ENCODE measurements around the gene PTEN.
"Not testable (repeated sequence)": the region's sequence is repeated elsewhere in the genome, so short reads cannot be mapped to it uniquely, and the experiment has no call there.

The PTEN gene

GRCh38 chr10:87872828-87873227 is 9.4 kb downstream of the PTEN start:
- no peaks in the 10 kb centered on the region for H3K9me3 ChIP-seq (ENCODE audit: control insufficient read depth, insufficient read depth, low read depth, low read length)
- no peaks in the 10 kb centered on the region for H3K27me3 ChIP-seq (ENCODE audit: control insufficient read depth, insufficient read depth, low read length)
- no peaks in the 10 kb centered on the region; the same call in 1 of the 2 replicates for H3K36me3 ChIP-seq (ENCODE audit: control insufficient read depth, insufficient read depth, low read length)
- H3K4me1 ChIP-seq (ENCODE audit: control insufficient read depth, insufficient read depth, low read length), result 0 out of 2 replicates have a peak, but pooled peaks cover 3% of the 10 kb centered on the region
- H3K27ac ChIP-seq (ENCODE audit: low read depth, low read length), result no peak overlapping the region
- no peak overlapping the region for H3K9ac ChIP-seq (ENCODE audit: low read length)
- no peak overlapping the region for H3K4me3 ChIP-seq (ENCODE audit: low read depth, low read length)

- Histone ChIP-seq H3K27ac (ENCODE audit: low read depth, low read length) (no peak overlapping the region; the same call in 1 of the 2 replicates), H3K36me3 (ENCODE audit: control insufficient read depth, insufficient read depth, low read length) (no peaks in the 10 kb centered on the region; the same call in 1 of the 2 replicates), H3K4me1 (ENCODE audit: control insufficient read depth, insufficient read depth, low read length) (0 out of 2 replicates have a peak, but pooled peaks cover 3% of the 10 kb centered on the region), H3K4me3 (ENCODE audit: low read depth, low read length) (no peak overlapping the region), H3K27me3 (ENCODE audit: control insufficient read depth, insufficient read depth, low read length) (no peaks in the 10 kb centered on the region), H3K9ac (ENCODE audit: low read length) (no peak overlapping the region), H3K9me3 (ENCODE audit: control insufficient read depth, insufficient read depth, low read depth, low read length) (no peaks in the 10 kb centered on the region)
Measured at GRCh38 chr10:87873656-87874055, 10.2 kb downstream of the PTEN start.

- H3K4me1 ChIP-seq (ENCODE audit: control insufficient read depth, insufficient read depth, low read length), result peaks cover 3% of the 10 kb centered on the region; the same call in 1 of the 2 replicates
- H3K9ac ChIP-seq (ENCODE audit: low read length), result no peak overlapping the region
- no peak overlapping the region for H3K4me3 ChIP-seq (ENCODE audit: low read depth, low read length)
Measured at GRCh38 chr10:87875929-87876571, 12.6 kb downstream of the PTEN start.

GRCh38 chr10:87878664-87879459 is 15.4 kb downstream of the PTEN start:
- H3K27me3 ChIP-seq (ENCODE audit: control insufficient read depth, insufficient read depth, low read length), result no peaks in the 10 kb centered on the region
- no peak overlapping the region for H3K27ac ChIP-seq (ENCODE audit: low read depth, low read length)
- H3K4me1 ChIP-seq (ENCODE audit: control insufficient read depth, insufficient read depth, low read length), result peaks cover 3% of the 10 kb centered on the region; the same call in 1 of the 2 replicates
- no peaks in the 10 kb centered on the region for H3K9me3 ChIP-seq (ENCODE audit: control insufficient read depth, insufficient read depth, low read depth, low read length)
- peaks cover 12% of the 10 kb centered on the region for H3K36me3 ChIP-seq (ENCODE audit: control insufficient read depth, insufficient read depth, low read length)
- no peak overlapping the region for H3K4me3 ChIP-seq (ENCODE audit: low read depth, low read length)
- H3K9ac ChIP-seq (ENCODE audit: low read length), result no peak overlapping the region

More at GRCh38 chr10:87875929-87876571, 12.6 kb downstream of the PTEN start:
- Histone ChIP-seq H3K9me3 (ENCODE audit: control insufficient read depth, insufficient read depth, low read depth, low read length) (no peaks in the 10 kb centered on the region), H3K27me3 (ENCODE audit: control insufficient read depth, insufficient read depth, low read length) (no peaks in the 10 kb centered on the region), H3K27ac (ENCODE audit: low read depth, low read length) (no peak overlapping the region), H3K36me3 (ENCODE audit: control insufficient read depth, insufficient read depth, low read length) (peaks cover 9% of the 10 kb centered on the region)

GRCh38 chr10:87880336-87880735 is 16.9 kb downstream of the PTEN start:
- H3K4me3 ChIP-seq (ENCODE audit: low read depth, low read length), result no peak overlapping the region
- peaks cover 19% of the 10 kb centered on the region for H3K36me3 ChIP-seq (ENCODE audit: control insufficient read depth, insufficient read depth, low read length)
- peaks cover 3% of the 10 kb centered on the region; the same call in 1 of the 2 replicates for H3K4me1 ChIP-seq (ENCODE audit: control insufficient read depth, insufficient read depth, low read length)
- H3K27me3 ChIP-seq (ENCODE audit: control insufficient read depth, insufficient read depth, low read length), result no peaks in the 10 kb centered on the region
- no peak overlapping the region for H3K9ac ChIP-seq (ENCODE audit: low read length)
- peaks cover 4% of the 10 kb centered on the region; the same call in 1 of the 2 replicates for H3K9me3 ChIP-seq (ENCODE audit: control insufficient read depth, insufficient read depth, low read depth, low read length)
- no peak overlapping the region for H3K27ac ChIP-seq (ENCODE audit: low read depth, low read length)

GRCh38 chr10:87881373-87882059 is 18.1 kb downstream of the PTEN start:
- not testable (repeated sequence) for H3K27ac ChIP-seq (ENCODE audit: low read depth, low read length); H3K4me1 ChIP-seq (ENCODE audit: control insufficient read depth, insufficient read depth, low read length); H3K9ac ChIP-seq (ENCODE audit: low read length); H3K4me3 ChIP-seq (ENCODE audit: low read depth, low read length); H3K27me3 ChIP-seq (ENCODE audit: control insufficient read depth, insufficient read depth, low read length)
- peaks cover 30% of the 10 kb centered on the region for H3K36me3 ChIP-seq (ENCODE audit: control insufficient read depth, insufficient read depth, low read length)
- peaks cover 13% of the 10 kb centered on the region; the same call in 1 of the 2 replicates for H3K9me3 ChIP-seq (ENCODE audit: control insufficient read depth, insufficient read depth, low read depth, low read length)

GRCh38 chr10:87882555-87883294 is 19.3 kb downstream of the PTEN start:
- no peak overlapping the region for H3K9ac ChIP-seq (ENCODE audit: low read length)
- no peak overlapping the region for H3K27ac ChIP-seq (ENCODE audit: low read depth, low read length)
- H3K9me3 ChIP-seq (ENCODE audit: control insufficient read depth, insufficient read depth, low read depth, low read length), result peaks cover 19% of the 10 kb centered on the region; the same call in 1 of the 2 replicates
- H3K4me3 ChIP-seq (ENCODE audit: low read depth, low read length), result no peak overlapping the region
- H3K4me1 ChIP-seq (ENCODE audit: control insufficient read depth, insufficient read depth, low read length), result peaks cover 3% of the 10 kb centered on the region; the same call in 1 of the 2 replicates
- H3K36me3 ChIP-seq (ENCODE audit: control insufficient read depth, insufficient read depth, low read length), result peaks cover 41% of the 10 kb centered on the region
- no peaks in the 10 kb centered on the region for H3K27me3 ChIP-seq (ENCODE audit: control insufficient read depth, insufficient read depth, low read length)

- Histone ChIP-seq H3K4me1 (ENCODE audit: control insufficient read depth, insufficient read depth, low read length) (no peaks in the 10 kb centered on the region), H3K9me3 (ENCODE audit: control insufficient read depth, insufficient read depth, low read depth, low read length) (peaks cover 21% of the 10 kb centered on the region; the same call in 1 of the 2 replicates), H3K4me3 (ENCODE audit: low read depth, low read length) (no peak overlapping the region), H3K9ac (ENCODE audit: low read length) (no peak overlapping the region), H3K27ac (ENCODE audit: low read depth, low read length) (no peak overlapping the region), H3K36me3 (ENCODE audit: control insufficient read depth, insufficient read depth, low read length) (peaks cover 39% of the 10 kb centered on the region), H3K27me3 (ENCODE audit: control insufficient read depth, insufficient read depth, low read length) (no peaks in the 10 kb centered on the region)
Measured at GRCh38 chr10:87886635-87887034, 23.2 kb downstream of the PTEN start.

- H3K27me3 ChIP-seq (ENCODE audit: control insufficient read depth, insufficient read depth, low read length), result no peaks in the 10 kb centered on the region
- H3K36me3 ChIP-seq (ENCODE audit: control insufficient read depth, insufficient read depth, low read length), result peaks cover 39% of the 10 kb centered on the region
- H3K9ac ChIP-seq (ENCODE audit: low read length), result no peak overlapping the region
- no peak overlapping the region for H3K4me3 ChIP-seq (ENCODE audit: low read depth, low read length)
- H3K27ac ChIP-seq (ENCODE audit: low read depth, low read length), result no peak overlapping the region
- peaks cover 21% of the 10 kb centered on the region; the same call in 1 of the 2 replicates for H3K9me3 ChIP-seq (ENCODE audit: control insufficient read depth, insufficient read depth, low read depth, low read length)
- H3K4me1 ChIP-seq (ENCODE audit: control insufficient read depth, insufficient read depth, low read length), result no peaks in the 10 kb centered on the region
Measured at GRCh38 chr10:87887146-87887545, 23.7 kb downstream of the PTEN start.

GRCh38 chr10:87887548-87888289 is 24.3 kb downstream of the PTEN start:
- no peak overlapping the region for H3K27ac ChIP-seq (ENCODE audit: low read depth, low read length)
- no peaks in the 10 kb centered on the region for H3K27me3 ChIP-seq (ENCODE audit: control insufficient read depth, insufficient read depth, low read length)
- no peaks in the 10 kb centered on the region for H3K4me1 ChIP-seq (ENCODE audit: control insufficient read depth, insufficient read depth, low read length)
- no peak overlapping the region for H3K9ac ChIP-seq (ENCODE audit: low read length)
- no peak overlapping the region for H3K4me3 ChIP-seq (ENCODE audit: low read depth, low read length)
- peaks cover 21% of the 10 kb centered on the region; the same call in 1 of the 2 replicates for H3K9me3 ChIP-seq (ENCODE audit: control insufficient read depth, insufficient read depth, low read depth, low read length)
- H3K36me3 ChIP-seq (ENCODE audit: control insufficient read depth, insufficient read depth, low read length), result peaks cover 39% of the 10 kb centered on the region
